HG02870 (cell line): Measurements from ENCODE around the gene MAPK8IP1.
"Not testable (repeated sequence)": the region's sequence is repeated elsewhere in the genome, so short reads cannot be mapped to it uniquely, and the experiment has no call there.

Source experiments
- ATAC-seq: cut with Tn5 transposase; IDR thresholded peaks from one replicate; pipeline ENCODE4 v1.9.1; 2021; ENCODE audit warnings: mild to moderate bottlenecking, moderate library complexity; ENCODE audit not compliant: unreplicated experiment

Gene MAPK8IP1

GRCh38 chr11:45889555-45889954 lies 4.1 kb downstream of the MAPK8IP1 start:
- no peak for ATAC-seq

DNA sequence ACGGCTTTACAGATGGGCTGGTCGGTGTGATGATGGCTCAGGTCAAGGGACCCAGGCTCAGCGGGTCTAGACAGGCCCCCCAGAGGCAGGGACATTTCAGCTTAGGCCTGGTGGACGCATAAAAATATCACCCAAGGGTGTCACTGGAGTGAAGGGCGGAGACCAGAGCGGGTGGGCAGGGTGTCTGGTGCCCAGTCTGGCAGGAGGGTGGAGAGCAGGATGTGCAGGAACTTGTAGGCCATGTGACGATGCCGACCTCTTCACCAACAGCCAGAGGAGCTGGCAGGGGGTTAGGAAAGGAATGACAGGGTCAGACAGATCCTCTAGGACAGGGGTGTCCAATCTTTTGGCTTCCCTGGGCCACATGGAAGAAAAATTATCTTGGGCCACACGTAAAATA lies 4.5 kb downstream of the MAPK8IP1 start:
- ATAC-seq: no peak

- no peak for ATAC-seq
Observed at GRCh38 chr11:45890886-45891550, 5.6 kb downstream of the MAPK8IP1 start.

- ATAC-seq: no peak
Observed at GRCh38 chr11:45892856-45893255, 7.4 kb downstream of the MAPK8IP1 start.

DNA sequence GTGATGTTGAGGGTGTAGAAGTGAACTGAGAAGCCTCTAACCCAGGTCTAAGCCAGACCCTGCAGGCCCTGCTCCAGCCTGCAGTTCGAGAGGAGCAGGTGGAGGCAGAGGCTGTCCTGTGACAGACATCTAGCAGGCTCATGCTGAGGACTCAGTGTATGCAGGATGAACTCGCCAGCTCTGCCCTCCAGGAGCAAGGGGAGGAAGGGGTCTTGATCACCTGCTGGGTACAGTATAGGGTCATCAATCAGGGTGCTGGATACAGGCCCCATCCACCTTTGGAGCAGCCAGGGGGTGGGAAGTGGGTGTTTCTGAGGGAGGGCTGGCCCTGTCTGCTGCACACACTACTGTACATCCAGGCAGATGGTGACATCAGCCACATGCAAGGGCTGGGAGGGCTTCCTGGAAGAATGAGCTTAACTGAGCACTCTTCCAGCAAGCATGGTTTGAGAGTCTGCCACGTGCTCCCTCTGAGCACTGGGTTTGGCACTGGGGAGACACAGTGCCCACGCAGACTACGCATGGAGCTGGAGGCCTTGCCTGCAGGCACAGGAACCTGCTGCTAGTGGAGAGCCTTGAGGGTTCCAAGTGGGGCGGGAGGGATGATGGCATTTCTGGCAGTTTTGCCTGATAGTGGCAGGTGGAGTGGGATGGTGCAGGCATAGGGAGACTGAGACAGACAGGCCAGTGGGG lies 9.2 kb downstream of the MAPK8IP1 start:
- no peak for ATAC-seq

DNA sequence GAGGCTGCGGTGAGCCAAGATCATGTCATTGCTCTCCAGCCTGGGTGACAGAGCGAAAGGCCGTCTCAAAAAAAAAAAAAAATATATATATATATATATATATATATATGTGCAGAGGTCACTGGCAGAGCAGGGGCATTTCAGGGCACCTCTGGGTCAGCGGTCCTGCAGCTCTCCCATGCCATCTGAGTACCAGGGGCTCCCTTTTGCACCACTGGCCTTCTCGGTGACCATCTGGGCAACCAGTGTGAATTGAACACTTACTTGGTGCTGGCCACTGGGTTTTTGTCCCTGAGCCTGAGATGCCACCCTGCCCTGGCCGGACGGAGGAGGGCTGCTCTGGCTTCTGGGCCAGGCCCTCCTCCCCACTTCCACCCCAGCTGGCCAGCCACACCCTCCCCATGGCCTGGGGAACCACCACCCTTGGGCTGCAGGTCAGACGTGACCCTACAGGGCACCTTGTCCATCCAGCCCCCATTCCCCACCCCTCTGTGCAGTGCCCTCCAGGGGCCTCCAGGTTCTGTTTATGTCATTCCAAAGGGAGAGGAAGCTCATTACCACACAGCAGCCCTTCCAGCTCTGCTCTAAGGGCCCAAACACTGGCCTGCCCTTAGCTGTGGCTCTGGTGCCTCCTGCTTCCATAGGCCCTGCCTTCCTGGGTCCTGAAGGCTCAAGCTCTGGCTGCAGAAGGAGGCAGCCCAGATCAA lies 10.3 kb downstream of the MAPK8IP1 start:
- ATAC-seq: no peak

DNA sequence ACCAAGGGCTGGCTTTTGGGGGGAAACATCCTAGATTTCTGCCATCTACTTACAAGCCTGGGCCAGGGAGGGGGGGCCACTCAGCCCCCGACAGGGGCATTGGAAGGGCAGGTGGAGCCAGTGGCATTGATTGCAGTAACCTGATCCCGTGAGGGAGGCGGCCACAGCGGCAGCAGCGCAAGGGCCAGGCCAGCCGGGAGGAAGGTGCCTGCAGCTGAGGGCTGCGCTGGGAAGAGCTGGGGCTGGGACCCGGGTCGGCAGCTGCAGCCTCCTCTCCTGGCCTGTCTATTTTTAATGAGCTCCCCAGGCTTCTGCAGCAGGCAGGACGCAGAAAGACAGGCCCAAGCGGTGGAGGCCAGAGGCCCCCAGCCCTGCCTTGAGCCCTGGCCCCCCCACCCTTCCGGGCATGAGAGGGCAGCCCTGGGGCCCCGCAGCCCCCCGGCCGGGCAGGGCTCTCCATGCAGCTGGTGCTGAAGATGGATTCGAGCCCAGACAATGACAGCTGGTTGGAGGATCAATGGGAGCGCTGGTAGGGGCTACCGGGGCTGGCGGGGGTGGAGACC lies 11.1 kb downstream of the MAPK8IP1 start:
- ATAC-seq: no peak

GRCh38 chr11:45897556-45897955 lies 12.1 kb downstream of the MAPK8IP1 start:
- no peak for ATAC-seq

DNA sequence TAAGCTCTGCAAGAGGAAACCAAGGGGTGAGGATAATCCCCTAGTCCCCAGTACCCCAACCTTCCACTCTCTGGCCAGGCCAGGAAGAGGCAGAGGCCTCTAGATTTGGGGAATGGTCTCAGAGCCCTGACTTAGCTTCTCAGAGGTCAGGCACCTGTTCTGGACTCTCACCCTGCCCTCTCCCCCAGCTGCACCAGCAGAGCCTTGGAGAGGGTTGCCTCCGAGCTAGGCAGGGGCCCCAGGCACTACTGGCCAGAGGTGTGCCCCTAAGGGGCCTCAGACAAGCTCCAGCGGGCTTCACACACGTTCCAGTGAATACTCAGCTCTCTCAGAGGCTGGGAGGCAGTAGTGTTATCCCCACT lies 13.6 kb downstream of the MAPK8IP1 start:
- ATAC-seq: no peak

DNA sequence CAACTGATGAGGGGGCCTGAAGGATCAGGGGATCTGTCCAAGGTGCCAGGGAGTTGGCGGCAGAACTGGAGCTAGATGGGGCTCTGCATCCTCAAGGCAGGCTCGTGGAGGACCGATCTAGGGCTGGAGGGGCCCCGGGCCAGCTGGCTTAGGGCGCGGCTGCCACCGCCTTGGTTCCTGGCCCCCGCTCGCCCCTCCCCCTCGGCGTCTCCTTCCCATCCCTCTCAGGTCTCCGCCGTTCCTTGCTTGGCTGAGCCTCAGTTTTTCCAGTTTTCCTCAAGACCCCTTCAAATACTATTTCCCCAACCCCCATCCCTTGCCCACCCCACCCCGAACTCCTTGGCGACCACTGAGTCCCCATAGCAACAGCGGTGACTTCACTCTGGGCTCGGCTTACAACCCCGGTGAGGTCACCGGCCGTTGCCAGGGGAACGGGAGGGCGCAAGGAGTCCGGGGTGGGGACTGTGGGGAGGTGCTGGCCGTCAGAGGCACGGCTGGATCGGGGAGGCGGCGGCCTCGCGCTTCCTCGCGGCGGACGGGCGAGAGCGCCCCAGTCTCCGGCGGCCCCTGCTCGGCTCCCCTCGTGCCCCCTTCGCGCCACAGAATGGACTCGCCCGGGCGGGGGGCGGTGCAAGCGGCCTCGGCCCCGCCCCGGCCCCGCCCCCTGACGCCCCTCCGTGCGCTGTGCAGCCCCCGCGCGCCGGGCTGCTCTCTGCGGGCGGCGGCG lies 14.2 kb downstream of the MAPK8IP1 start:
- ATAC-seq: peak; percentile 67

GRCh38 chr11:45900175-45900800 lies 14.8 kb downstream of the MAPK8IP1 start:
- not testable (repeated sequence) for ATAC-seq

DNA sequence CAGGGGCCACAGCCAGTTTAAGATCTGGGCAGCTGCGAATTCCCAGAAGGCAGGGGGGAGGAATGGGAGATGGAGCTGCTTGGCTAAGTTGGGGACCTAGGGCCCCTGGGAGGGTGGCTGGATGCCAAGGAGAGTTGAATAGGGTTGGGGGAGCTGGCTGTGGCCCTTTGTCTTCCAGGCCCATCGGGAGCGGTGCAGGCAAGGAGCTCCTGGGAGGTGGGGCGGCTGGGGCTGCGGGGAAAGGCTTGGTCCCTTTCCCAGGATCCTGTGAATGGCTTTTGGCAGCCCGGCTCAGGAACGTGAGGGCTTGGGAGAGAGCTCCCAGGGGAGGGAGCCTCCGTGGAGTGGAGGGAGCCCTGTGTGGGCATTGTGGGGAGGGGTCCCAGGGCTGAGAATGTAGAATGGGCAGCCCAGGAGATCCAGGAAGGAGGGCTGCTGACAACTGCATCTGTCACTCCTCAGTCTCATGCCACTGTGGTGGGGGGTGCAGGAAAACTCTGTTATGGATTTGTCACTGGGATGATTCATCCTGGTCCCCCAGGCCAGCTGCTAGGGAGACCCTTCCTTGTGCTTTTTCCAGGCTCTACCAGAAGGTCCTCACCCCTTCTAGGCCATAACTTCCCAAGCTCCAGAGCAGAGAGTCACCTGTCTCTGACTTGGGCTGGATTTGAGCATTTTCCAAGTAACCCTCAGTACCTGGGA lies 15.6 kb downstream of the MAPK8IP1 start:
- no peak for ATAC-seq

DNA sequence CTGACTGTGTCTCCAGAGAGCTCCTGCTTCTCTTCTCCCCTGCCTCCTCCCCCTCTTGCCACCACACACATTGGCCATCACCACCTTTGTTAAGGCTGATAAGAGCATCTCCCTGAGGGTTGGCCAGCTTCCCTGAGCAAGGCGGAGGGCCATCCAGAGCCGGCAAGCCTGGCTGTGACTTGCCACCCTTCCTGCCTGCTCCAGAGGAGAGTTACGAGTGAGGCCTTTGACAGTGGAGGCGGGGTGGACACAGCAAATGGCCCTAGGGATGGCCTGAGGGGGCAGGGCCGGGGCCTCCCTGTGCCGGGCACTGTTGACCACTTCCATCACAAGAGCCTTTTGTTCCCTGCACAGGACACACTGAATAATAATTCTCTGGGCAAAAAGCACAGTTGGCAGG lies 16.2 kb downstream of the MAPK8IP1 start:
- ATAC-seq: no peak

GRCh38 chr11:45902452-45903380 lies 17.3 kb downstream of the MAPK8IP1 start:
- ATAC-seq: no peak

DNA sequence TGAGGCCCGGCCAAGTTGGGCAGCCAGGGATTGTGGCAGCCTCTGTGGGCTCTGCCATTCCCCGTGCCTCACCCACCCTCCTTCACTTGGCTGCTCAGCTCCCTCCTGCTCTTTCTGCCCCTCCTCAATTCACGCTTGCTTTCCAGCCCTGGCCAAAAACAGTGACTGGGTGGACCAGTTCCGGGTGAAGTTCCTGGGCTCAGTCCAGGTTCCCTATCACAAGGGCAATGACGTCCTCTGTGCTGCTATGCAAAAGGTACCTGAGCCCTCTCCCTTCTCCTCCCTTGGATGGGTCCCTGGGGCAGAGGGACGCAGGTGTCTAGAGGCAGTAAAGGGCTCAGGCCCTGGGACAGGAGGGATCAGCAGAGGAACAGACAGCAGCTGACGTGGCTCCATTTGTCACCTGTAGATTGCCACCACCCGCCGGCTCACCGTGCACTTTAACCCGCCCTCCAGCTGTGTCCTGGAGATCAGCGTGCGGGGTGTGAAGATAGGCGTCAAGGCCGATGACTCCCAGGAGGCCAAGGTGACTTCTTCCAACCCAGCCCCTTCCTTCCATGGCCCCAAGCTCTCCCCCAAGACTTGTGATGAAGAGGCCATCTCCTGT lies 19.0 kb downstream of the MAPK8IP1 start:
- ATAC-seq: no peak

GRCh38 chr11:45905095-45905494 lies 19.6 kb downstream of the MAPK8IP1 start:
- no peak for ATAC-seq

GRCh38 chr11:45905576-45905975 lies 20.1 kb downstream of the MAPK8IP1 start:
- ATAC-seq: not testable (repeated sequence)

DNA sequence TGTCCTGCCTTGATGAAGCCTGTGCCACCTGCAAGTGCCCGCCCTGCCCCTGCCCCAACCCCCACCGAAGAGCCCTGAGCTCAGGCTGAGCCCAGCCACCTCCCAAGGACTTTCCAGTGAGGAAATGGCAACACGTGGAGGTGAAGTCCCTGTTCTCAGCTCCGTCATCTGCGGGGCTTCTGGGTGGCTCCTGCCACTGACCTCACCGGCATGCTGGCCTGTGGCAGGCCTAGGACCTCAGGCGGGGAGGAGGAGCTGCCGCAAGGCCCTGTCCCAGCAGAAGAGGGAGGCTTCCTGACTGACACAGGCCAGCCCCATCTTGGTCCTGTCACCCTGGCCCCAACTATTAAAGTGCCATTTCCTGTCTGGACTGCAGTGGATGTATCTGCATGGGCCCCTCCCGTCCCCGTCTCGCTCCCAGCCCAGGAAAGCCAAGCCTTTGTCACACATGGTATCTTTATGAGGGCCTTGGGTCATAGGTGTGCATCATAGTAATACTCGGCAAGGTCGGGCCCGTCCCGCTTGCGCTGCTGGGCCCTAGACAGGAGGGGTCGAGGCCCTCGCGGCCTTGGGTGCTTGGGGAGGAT lies 20.7 kb downstream of the MAPK8IP1 start:
- no peak for ATAC-seq
